ENCODE results near the gene KCNJ2.

- TF ChIP-seq CEBPB (IDR thresholded peaks at IDR 0.05), result no peak
- TF ChIP-seq EGR1 (IDR thresholded peaks at IDR 0.05), result no peak
- TF ChIP-seq RAD21 (IDR thresholded peaks at IDR 0.05; ENCODE audit: low read depth), result no peak
- TF ChIP-seq USF1 (IDR thresholded peaks at IDR 0.05), result no peak
- TF ChIP-seq EP300 (IDR thresholded peaks at IDR 0.05; ENCODE audit: borderline replicate concordance), result no peak
- TF ChIP-seq ZBTB7A (IDR thresholded peaks at IDR 0.05; ENCODE audit: low read depth), result no peak
- TF ChIP-seq TCF12 (IDR thresholded peaks at IDR 0.05; ENCODE audit: low read depth), result no peak
- TF ChIP-seq TAF1 (IDR thresholded peaks at IDR 0.05; ENCODE audit: low read depth), result no peak
- no peak for TF ChIP-seq TEAD4 (IDR thresholded peaks at IDR 0.05)
- no peak for TF ChIP-seq REST (IDR thresholded peaks at IDR 0.05; ENCODE audit: low read depth)
Observed at GRCh38 chr17:70165383-70165782, 3.9 kb upstream of the KCNJ2 start.
